Measurements from ENCODE around the gene PPM1A. TPM values are rescaled to one million over a fixed set of nuclear protein-coding genes. Genes with fewer than 3 reads are reported as not detected.

PPM1A gene
- total RNA-seq, 2 donors from 2014 or later, result 73.2 to 76.0 TPM

- no peak for ATAC-seq
- intact Hi-C loops (cut with DNase I), result no loop called here
Observed at GRCh38 chr14:60251877-60252276, 2.9 kb downstream of the PPM1A start.

GRCh38 chr14:60252630-60253029 lies 3.6 kb downstream of the PPM1A start:
- intact Hi-C loops (cut with DNase I), result no loop called here
- ATAC-seq (no peak), DNase-seq (no peak)

More at GRCh38 chr14:60251877-60252276, 2.9 kb downstream of the PPM1A start:
- no peak for DNase-seq

GRCh38 chr14:60253649-60254048 lies 4.6 kb downstream of the PPM1A start:
- DNase-seq (no peak), ATAC-seq (no peak)
- intact Hi-C loops (cut with DNase I), result no loop called here

GRCh38 chr14:60254176-60254575 lies 5.2 kb downstream of the PPM1A start:
- intact Hi-C loops (cut with DNase I), result no loop called here
- ATAC-seq, result no peak
- no peak for DNase-seq

DNA sequence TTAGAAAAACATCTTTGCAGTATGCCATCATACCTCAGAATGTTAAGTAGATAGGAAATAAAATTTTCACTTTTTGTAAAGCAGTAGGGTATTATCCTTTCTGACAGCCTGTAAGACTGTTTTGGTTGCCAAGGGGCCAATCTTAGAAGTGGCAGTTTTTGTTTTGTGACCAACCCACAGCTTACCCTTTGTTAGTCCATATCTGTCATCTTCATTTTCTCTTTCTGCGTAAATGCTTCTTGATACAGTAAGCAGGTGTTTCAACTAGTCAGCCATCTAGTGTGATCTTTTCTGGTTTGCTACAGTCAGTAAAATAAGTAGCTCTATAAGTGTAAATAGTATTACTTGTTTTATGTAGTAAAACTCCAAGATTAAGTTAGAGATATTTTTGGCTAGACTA lies 8.8 kb downstream of the PPM1A start:
- no peak for ATAC-seq
- no peak for DNase-seq
- intact Hi-C loops (cut with DNase I), result no loop called here

GRCh38 chr14:60265163-60265562 lies 16.1 kb downstream of the PPM1A start:
- DNase-seq (no peak), ATAC-seq (no peak)
- intact Hi-C loops (cut with DNase I), result no loop called here

DNA sequence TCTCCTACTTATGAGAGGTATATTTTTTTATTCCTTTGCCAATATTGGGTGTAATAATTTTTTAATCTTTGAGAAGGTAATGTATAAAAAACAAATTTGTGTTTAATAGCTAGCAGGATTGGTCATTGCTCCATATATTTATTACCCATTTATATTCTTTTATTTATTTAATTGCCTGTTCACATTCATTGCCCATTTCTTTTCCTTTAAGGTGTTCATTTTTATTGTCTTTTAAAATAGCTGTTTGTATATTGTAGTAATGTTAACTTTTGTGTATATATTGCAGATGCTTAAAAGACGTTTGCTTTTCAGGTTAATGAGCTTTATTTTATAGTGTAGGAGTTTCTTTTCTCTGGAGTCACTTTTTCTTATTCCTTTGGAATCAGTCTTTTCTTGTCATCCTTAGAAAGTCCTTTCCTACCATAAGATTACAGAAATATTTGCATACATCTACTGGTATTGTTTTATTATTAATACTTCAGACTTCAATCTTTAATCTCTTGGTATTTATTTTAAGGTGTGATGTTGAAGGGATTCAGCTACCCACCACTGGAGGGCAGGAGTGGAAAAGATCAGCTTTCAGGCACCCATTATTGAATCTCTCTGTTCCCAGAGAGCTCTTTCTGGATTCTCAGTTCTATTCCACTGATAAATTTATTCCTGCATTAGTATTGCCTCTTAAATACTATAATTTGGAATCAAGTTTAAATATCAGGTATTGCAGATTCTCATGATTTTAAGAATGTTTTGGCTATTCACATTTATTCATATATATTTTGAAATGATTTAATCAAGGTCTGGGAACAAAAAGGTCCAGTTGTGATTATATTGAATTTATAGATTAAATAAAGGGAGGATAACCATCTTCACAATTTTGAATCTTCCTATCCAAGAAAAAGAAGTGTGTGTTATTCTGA lies 17.3 kb downstream of the PPM1A start:
- intact Hi-C loops (cut with DNase I), result no loop called here
- ATAC-seq, result no peak

GRCh38 chr14:60272177-60272576 lies 23.2 kb downstream of the PPM1A start:
- no peak for DNase-seq
- no peak for ATAC-seq
- intact Hi-C loops (cut with DNase I), result no loop called here

More for the DNA sequence above, 17.3 kb downstream of the PPM1A start:
- no peak for DNase-seq

- intact Hi-C loops (cut with DNase I), result no loop called here
- ATAC-seq (no peak), DNase-seq (no peak)
Observed at GRCh38 chr14:60273956-60274355, 24.9 kb downstream of the PPM1A start.

GRCh38 chr14:60274448-60274847 lies 25.4 kb downstream of the PPM1A start:
- DNase-seq (no peak), ATAC-seq (no peak)
- intact Hi-C loops (cut with DNase I), result no loop called here

DNA sequence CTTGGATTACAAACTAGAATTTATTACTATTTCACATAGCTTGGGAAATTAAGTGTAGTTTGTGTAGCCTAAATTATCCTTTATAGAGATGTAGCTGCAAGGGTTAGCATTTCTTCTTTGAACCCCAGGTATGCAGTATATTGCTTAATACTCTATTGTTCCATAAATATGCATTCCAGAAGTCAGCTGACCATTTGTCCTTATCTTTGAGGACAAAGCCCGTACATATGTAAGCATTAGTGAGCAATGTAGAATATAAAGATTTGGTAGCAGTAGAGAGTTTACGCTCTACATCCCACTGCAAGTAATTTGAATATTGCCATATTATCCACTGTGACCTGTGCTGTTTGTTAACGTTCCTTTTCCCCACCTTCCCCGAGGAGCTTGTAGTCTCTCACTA lies 26.9 kb downstream of the PPM1A start:
- ATAC-seq (no peak), DNase-seq (no peak)
- intact Hi-C loops (cut with DNase I), result no loop called here

GRCh38 chr14:60276347-60276746 lies 27.3 kb downstream of the PPM1A start:
- DNase-seq, result no peak
- no peak for ATAC-seq
- intact Hi-C loops (cut with DNase I), result no loop called here

DNA sequence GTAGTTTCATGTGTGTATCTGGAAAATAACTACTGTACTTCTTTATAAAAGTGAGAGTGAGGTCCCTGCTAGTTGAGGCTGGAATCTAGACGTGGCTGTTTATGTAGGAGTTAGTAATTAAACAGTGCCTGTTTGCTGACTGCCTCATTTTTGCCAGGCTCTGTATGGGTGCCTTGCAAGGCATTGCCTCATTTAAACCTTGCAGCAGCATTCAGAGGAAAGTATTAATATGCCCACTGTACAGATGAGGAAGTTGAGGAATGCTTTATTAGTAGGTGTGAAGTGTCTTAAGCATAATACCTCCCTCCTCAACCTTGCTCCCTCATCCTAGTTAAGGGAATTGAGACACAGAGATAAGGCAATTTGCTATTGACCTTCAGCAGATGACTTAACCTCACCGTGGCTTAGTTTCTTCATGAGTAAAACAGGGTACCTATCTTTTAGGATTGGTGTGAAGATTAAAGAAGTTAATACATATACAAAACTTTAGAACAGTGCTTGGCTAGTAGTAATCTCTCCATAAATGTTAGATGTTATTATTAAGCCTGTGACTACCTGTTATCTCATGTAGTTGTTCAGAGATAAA lies 28.7 kb downstream of the PPM1A start:
- DNase-seq (no peak), ATAC-seq (no peak)
- intact Hi-C loops (cut with DNase I), result no loop called here

DNA sequence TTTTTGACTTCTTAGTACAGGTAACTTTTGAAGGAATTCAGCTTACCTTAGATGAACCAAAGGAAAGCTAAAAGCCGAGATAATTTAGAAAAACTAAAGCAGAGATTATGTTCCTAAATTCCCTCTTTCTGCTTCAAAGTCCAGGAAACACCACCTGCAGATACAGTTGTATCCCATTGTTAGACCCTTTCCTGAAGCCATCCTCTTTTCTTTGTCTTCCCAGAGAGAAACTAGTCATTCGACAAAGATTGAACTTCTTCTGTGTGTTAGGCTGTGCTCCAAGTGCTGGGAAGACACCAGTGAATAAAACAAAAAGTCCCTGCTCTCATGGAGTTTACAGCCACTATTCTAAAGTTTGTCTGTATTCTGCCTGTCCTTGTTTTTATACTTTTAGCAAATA lies 29.3 kb downstream of the PPM1A start:
- DNase-seq (no peak), ATAC-seq (no peak)
- intact Hi-C loops (cut with DNase I), result no loop called here

GRCh38 chr14:60287452-60287851 lies 38.4 kb downstream of the PPM1A start:
- intact Hi-C loops (cut with DNase I), result no loop called here
- no peak for ATAC-seq
- DNase-seq, result no peak

- no peak for DNase-seq
- ATAC-seq, result no peak
- intact Hi-C loops (cut with DNase I), result no loop called here
Observed at GRCh38 chr14:60288279-60288678, 39.3 kb downstream of the PPM1A start.

DNA sequence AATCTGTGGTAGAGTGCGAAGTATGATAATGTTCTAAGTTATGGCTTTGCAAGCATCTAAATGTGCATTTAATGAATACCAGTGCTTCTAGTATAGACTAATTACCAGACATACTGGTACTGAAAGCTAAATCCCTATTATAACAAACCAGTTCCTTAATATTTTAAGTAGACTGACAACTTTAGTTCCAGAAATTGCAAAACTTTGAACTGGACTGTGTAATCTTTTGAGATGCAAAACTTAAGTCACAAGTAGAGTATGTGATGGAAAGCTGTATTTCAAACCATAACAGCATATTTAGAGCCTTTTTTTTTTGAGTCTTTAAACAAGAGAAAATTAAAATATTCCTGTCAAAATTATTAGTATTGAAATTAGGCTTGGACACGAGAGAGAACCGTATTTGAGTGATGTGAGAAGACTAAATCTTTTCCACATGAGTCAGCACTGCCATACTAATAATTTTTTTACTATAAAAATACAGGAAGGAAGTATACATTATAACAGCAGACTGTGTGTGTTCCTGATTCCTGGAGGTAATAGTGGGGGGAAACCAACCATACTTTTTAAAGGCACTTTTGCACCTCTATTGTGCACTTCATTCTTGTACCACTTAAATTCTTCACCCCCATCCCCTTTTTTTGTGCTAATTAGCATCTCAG lies 45.5 kb downstream of the PPM1A start:
- no peak for ATAC-seq
- intact Hi-C loops (cut with DNase I), result no loop called here
- DNase-seq, result no peak

DNA sequence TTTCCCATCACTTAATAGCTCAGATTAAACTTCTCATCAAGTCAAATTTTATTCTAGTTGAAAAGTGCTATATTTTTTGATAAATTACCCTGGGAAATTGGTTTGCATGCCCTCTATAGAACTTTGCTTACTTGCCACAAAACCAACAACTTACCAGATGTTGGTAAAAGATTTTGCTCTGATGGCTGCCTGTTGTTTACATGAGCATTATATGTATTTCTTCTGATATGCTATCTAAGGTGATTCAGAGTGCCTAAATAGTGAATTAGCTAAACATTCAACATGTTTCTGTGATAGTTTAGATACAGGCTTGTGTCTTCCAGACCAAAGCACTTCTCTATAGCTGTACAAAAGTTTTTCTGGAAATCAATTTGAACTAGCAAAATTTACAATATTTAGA lies 51.0 kb downstream of the PPM1A start:
- DNase-seq (no peak), ATAC-seq (no peak)
- intact Hi-C loops (cut with DNase I), result no loop called here

DNA sequence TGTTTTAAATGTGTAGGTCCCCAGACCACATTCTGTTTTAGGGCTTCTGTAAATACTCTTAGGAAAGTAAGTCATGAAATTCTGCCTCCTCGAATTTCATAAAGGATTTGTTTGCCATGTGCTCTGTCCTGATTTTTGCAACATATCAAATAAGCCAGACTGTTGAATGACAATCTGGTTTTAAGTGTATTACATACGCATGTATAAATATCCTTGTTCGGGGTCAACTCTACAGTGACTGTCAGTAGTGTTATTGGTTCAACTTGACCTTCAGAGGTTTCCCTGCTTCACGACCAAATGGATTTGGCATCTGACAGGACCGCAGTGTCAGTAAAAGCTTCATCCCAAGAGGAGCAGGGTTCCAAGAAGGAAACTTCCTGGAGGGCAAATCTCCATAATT lies 52.7 kb downstream of the PPM1A start:
- intact Hi-C loops (cut with DNase I), result no loop called here
- no peak for DNase-seq
- ATAC-seq, result no peak

DNA sequence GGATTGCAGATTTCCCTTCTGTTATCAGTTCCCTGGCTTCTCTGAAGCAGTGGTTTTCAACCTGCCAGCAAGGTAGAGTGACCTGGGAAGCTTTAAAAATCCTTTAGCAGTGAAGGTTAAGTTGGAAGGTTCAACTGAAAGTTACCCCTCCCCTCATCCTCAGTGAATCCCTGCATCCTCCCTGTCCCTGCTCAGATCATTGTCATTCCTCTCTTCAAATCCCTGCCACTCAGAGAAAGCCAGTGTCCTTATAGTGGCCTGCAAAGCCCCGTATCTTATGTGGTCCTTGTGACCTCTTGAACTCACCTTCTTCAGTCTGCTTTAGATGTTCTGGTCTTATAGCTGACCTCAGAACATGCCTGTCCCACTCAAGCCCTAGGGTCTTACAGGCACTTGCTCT lies 53.6 kb downstream of the PPM1A start:
- ATAC-seq, result no peak

More for the DNA sequence above, 53.6 kb downstream of the PPM1A start:
- intact Hi-C loops (cut with DNase I), result no loop called here
- no peak for DNase-seq

All from left cardiac atrium (tissue), 4 donors.